Measurements from ENCODE around the gene SDK1.

SDK1 gene

DNA sequence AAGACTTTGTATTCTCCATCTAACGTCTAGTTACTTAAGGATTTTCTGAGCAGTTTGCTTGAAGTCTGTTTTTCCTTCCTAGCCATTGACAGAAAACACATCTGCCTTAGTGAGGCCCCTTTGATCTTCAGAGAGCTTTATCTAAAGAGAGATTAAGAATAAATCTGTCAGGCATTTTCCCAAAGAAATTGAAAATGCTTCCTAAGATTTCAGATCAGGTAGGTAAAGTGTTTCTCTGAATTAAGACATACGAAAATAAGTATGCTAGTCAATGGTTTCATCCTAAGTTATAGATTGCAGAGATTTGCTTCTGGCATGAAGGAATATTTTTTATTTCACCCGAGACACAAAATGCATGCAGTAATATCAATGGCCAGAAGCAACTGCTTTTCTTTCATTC is 168.6 kb downstream of the SDK1 start:
- DNase-seq, result no peak

- DNase-seq, result no peak
These were observed 179.1 kb downstream of the SDK1 start for GRCh38 chr7:3480197-3480596.

DNA sequence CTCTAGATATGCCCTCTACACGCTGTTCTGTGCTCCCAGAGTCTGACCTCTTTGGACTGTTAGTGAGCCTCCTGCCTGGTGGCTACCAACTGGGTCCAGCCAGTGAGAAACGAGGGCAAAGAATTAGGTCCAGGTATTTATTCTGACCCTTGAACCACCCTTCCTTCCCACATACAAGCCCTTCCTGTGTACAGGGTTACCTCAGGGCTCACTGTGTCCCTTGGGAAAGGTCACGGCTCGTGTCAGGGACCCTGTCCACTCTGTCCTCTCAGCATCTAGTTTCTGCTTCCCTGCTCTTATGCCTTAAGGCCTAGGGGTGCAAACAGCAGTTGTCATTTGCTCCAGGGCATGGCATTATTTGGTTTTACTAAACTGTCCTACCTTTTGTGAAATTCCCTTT is 180.4 kb downstream of the SDK1 start:
- no peak for DNase-seq

- peak; percentile 79 for DNase-seq
These were observed 181.3 kb downstream of the SDK1 start for GRCh38 chr7:3482147-3482921.

GRCh38 chr7:3486841-3487240 is 185.8 kb downstream of the SDK1 start:
- DNase-seq, result no peak

DNA sequence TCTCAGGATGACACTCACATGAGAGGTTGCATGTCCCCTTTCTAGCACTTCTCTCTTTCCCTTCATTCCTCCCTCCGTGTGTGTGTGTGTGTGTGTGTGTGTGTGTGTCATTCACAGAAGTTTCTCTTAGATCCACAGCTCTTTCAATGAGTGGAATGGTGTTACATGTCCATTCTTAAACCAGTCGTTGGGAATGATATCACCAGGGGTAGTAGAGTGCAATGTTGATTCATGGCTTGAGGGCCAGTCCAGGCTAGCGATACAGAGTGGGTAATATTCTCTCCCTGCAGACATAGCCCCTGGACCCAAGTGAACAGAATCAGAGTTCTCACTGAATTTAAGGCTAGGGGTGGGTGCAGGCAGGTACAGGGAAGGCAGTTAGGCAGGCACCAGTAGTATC is 187.8 kb downstream of the SDK1 start:
- DNase-seq, result no peak

DNA sequence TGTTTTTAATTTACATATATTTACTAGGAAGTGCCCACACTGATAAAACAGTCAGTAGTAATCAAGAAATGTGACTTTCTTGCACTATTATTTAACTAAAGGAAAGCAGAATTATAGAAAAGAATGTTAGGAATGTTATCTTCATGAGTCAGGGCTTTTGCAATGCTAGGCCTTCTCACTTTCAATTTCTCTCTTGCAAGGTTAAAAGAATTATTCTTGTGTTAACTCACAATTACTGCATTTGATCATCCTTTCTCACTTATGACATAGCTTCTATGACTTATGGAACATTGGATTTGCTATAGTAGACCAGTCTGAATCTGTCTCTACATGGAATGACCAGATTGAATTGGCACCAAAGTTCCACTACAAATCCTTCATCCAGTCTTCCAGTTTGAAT is 192.4 kb downstream of the SDK1 start:
- no peak for DNase-seq

- no peak for DNase-seq
These were observed 193.9 kb downstream of the SDK1 start for GRCh38 chr7:3494947-3495346.

DNA sequence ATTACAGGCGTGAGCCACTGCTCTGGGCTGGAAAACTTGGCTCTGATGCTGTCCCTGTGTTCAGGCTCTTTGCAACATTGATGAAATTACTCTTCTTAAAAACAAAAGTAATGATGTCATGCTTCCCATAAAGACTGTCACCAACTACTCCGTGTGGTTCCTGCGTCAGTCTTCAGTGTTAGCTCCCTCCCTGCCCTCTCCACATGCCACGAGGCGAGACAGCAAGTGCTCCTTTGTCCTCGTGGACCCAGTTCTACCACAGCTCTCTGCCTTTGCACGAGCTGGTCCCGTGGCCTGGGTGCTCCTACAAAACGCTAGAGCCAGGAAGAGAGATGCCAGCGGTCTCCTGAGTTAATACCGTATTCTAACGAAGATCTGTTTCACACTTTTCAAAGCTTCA is 194.5 kb downstream of the SDK1 start:
- no peak for DNase-seq

- no peak for DNase-seq
These were observed 194.9 kb downstream of the SDK1 start for GRCh38 chr7:3495954-3496353.

DNA sequence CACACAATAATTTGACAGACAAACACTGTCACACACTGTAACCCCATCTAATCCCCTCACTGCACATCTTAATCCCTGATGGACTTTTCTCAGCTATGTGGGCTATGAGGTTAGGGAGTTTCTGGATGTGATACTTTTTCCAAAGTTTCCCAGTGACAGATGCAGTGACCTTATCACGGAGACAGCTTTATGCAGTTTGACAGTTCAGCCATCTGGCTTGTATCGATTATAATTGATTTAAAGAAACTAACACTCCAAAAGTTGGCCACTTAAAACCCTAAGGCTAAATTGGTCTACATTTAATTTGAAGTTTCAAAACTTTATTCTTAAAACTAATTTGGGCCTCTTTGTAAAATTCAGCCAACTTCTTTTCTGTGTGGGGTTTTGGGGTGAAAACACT is 196.7 kb downstream of the SDK1 start:
- DNase-seq, result no peak

DNA sequence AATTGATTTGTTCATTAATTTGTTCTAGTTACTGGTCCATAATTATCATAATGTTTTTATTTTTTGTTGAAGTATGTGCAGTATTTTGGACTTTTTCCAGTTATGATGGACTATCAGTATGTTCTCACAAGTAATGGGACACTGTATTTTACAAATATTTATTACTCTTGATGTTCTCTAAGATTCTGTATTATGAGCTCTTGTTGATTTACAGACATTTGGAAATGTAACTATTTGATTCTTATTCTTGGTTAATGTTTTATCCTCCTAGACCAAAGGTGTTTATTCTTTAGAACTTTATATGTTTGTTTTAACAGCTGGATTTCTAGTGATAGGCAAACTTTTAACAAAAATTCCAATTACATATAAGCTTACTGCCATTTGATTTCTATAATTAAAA is 200.6 kb downstream of the SDK1 start:
- no peak for DNase-seq

DNA sequence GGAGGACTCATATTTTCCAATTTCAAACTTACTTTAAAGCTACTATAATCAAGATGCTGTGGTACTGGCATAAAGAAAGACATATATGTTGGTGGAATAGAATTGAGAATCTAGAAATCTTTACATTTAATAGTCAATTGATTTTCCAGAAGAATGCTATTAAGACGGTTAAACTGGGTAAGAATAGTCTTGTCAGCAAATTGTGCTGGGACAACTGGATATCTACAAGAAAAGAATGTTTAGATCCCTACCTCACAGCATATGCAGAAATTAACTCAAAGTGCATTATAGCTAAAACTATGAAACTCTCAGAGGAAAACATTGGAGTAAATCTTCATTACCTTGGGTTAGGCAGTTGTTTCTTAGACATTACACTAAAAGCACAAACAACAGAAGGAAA is 203.3 kb downstream of the SDK1 start:
- DNase-seq, result no peak

- DNase-seq, result no peak
These were observed 209.3 kb downstream of the SDK1 start for GRCh38 chr7:3510101-3511020.

DNA sequence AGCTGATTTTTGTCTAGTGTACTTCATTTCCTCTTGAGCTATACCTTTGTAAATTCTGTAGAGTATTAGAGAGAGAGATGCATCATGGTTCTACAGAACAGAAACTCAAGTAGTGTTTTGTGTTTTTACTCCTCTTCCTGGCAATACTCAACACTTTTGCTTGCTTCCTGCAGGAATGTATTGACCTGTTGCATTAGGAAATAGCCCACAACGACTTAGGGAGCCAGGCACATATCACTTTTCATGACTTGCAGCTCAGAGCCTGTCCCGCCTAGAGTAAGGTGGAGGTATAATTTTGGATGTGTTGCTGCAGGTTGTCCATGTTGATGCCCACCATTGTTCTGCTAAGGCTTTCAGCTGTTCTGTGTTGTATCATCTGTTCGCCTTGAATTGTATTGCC is 216.3 kb downstream of the SDK1 start:
- peak; percentile 65 for DNase-seq

DNA sequence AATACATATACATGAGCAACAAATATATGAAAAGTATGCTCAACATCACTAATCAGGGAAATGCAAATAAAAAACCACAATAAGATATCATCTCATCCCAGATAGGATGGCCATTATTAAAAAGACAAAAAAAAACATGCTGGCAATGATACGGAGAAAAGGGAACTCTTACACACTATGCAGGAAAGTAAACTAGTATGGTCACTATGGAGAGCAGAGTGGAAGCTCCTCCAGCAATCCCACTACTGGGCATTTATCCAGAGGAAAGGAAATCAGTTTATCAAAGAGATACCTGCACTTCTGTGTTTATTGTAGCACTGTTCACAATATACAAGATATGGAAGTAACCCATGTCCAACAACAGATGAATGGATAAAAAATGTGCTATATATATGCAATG is 217.5 kb downstream of the SDK1 start:
- DNase-seq, result peak; percentile 19

- DNase-seq, result peak; percentile 99
These were observed 219.2 kb downstream of the SDK1 start for GRCh38 chr7:3520206-3520605.

GRCh38 chr7:3527496-3528124 is 226.6 kb downstream of the SDK1 start:
- no peak for DNase-seq

GRCh38 chr7:3533040-3533439 is 232.0 kb downstream of the SDK1 start:
- no peak for DNase-seq

DNA sequence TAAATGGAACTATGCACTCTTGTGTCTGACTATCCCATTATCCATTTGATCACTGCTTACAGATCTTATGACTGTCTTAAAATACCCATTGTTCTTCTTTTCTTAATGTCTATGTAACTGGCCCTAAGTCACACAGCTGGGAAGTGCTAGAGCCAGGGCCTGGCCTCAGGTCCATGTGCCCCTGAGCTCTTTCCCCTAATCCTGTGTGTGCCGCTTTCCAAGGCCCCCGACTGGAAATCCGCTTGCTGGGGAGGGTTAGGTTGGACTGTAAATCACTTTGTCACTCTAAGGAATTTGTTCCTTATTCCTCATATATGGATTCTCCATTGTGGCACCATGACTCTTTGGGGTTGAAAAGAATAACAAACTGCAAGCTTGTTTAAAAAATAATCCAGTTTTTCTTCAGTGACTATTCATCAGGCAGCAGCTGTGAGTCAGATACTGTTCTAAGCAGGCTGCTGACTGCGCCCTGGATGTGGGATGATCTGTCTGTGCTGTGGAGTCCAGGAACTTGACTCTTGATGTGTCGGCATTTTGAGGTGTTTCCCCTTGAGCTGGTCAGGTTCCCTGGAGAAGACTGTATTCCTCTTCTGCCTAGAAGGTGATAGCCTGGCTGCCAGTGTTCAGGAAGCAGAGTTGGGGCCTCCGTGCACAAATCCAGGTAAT is 236.3 kb downstream of the SDK1 start:
- DNase-seq, result no peak

DNA sequence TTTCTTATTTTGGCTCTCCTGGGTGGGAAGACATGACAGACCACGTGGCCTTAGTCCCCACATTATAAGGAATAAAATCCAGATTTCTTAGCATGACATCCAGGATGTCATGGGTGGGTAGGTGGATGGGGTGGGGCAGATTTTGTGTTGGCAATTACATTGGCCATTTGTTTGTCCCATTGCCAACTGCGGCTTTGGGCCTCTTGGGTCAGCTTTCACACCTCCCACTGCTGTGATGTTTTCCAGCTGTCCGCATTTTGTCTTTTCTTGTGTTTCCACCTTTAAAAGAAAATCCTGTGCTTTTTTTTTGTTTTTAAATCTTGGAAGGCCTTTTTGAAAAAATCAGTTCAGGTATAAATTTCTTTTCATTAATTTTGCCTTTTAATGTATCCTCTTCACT is 237.0 kb downstream of the SDK1 start:
- no peak for DNase-seq

DNA sequence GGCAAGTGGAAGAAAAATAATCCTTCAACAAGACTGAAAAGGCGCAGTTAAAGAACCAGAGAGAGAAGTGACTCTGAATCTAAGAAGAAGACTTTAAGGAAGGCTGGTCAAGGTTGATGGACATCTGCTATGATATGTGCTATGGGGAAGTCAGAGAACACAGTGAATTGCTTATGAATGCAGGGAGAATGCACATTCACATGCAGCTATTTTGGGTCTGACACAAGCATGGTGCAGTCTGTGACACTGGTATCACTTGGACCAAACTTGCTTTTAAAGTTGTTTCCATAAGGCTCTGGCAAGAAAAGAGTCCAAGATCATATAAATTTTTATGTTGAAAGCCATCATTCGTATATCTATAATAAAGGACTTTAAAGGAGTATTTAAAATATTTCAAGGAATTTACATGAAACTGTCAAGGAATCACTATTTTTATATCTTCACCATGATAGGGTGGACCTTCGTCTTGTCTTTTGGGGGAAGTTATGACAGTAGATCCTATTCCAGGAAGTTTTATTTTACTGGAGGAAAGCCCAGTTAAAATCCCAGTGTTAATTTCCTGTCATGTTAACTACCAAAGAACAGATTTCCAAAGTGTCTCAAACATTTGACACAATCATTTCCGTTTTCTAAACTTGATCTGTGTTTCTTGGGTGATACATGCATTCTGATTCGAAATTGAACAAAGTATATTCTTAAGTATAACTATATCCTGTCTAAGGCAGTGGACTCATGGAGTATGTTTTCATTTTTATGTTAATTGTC is 239.6 kb downstream of the SDK1 start:
- no peak for DNase-seq

All from DMS153 (cell line).